Activated T-cell treated with anti-CD3 and anti-CD28 coated beads for 1 hour (primary cell): Measurements from ENCODE around the gene ATP11A.

Source experiments
- DNase-seq: peaks from one replicate; pipeline ENCODE4 v3.0.0-alpha.2; 2020; ENCODE audit warnings: low read depth

Gene ATP11A

GRCh38 chr13:112894673-112895481 is 205.0 kb downstream of the ATP11A start:
- DNase-seq: no peak

- no peak for DNase-seq
Observed at GRCh38 chr13:112895521-112896465, 206.0 kb downstream of the ATP11A start.

GRCh38 chr13:112896736-112897602 is 207.1 kb downstream of the ATP11A start:
- no peak for DNase-seq

DNA sequence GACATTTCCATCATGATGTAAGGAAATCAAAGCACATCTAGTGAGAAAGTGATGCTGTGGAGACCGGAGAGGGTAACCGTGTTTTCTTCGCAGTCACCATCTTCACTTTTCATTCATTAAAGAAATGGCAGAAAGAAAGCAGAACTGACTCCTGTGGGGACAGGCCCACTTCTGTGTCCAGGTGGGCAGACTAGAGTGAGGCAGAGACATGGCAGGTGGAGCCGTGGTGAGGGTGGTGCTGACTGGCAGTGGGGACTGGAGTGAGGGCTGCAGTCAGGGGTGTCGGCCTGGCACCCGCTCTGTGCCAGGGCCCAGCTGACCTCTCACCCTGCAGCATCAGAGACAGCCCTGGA is 207.7 kb downstream of the ATP11A start:
- no peak for DNase-seq

DNA sequence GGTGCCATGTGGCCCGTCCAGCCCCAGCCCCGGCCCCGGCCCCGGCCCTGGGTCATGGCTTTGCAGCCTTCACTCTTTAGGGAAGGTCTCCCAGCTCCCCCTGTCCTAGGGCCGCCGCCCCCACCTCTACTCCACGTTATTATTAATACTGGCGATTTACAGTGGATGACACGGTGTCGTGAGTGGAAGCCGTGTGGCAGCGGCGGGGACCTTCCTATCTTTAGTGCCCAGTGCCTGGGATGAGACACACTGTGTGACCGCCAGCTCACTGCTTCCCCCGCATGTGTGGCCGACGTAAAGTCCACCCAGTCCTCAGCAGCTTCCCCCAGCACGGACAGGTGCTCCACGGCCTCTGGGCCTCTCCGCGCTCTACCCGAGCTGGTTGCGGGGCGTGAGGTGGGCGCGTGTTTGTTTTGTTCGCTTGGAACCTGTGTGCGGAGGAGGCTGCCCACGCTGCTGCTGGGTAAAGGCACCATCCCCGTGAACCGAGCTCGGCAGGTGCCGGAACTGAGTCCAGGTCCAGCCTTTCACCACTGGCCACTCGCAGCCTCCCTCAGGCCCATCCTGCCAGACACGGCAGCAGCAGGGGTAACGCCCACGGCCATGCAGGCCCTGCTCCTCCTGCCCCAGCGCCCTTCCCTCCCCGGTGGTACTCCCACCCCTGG is 208.2 kb downstream of the ATP11A start:
- no peak for DNase-seq

- DNase-seq: no peak
Observed at GRCh38 chr13:112898621-112899280, 208.9 kb downstream of the ATP11A start.

DNA sequence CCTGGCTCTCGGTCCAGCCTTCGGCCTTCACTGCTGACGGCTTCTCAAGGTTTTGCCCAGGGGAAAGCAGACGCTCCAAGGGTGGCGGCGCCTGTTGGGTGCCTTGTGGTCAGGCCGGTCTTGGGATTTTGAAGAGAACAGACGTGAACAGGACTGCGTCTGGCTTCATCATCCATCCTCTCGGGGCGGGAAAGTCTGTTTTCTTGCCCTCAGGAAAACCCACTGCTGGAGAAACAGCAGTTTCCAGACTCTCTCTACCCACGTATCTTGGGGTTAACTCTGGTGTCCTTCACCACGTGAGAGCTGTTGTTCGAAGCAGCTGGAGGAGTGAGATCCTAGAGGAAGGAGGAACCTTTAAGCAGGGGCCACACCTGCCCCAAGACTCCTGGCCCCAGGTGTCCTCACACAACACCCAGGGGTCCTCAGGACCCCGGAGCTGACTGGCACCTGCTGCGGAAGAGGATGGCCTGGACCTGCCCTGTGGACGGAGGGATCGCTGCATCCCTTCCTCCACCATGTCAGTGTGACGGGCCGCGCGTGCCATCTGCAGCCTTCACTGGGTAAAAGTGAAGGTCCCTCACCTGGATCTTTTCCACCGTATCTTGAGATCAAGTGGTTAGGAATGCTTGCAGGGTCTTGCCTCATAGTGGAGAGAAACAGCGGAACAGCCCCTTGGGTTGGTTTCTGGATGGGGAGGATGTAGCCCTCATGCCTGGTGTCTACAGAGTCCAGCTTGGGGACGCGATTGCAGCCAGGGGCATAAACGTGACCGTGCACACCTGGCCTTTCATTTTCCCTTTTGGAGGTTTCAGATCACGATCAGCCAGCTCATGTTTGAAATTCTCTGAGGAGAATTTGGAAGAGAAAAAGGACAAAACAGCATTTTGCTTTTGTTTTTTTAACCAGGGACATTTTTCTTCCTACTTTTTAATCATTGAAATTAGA is 209.7 kb downstream of the ATP11A start:
- no peak for DNase-seq

GRCh38 chr13:112900226-112900600 is 210.4 kb downstream of the ATP11A start:
- DNase-seq: no peak

GRCh38 chr13:112900691-112901091 is 210.9 kb downstream of the ATP11A start:
- DNase-seq: no peak

DNA sequence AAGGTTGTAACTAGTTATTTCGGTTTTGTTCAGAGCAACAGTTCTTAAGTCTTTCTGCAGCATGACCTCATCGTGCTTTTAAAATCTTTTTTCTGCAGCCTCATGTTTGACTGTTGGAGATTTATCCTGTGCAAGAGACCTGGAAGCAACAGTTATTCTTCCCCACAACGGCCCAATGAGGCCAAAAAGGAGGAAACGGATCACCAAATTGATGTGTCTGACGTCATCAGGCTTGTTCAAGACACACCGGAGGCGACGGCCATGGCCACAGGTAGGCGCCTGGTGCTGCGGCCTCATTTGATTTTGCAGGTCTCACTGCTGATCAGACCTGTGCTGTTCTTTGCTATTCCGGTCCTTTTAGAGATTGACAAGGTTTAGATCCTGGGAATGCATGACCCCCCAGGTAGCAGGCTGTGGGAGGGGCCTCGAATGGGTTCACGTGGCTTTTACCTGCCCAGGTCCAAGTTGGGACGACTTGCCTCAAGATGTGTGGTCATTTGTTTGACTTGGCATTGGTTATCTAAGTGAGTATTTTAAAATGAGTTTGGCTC is 212.3 kb downstream of the ATP11A start:
- no peak for DNase-seq

- no peak for DNase-seq
Observed at GRCh38 chr13:112902669-112903068, 212.8 kb downstream of the ATP11A start.

- no peak for DNase-seq
Observed at GRCh38 chr13:112903071-112903577, 213.3 kb downstream of the ATP11A start.

- DNase-seq: no peak
Observed at GRCh38 chr13:112903606-112904195, 213.9 kb downstream of the ATP11A start.

DNA sequence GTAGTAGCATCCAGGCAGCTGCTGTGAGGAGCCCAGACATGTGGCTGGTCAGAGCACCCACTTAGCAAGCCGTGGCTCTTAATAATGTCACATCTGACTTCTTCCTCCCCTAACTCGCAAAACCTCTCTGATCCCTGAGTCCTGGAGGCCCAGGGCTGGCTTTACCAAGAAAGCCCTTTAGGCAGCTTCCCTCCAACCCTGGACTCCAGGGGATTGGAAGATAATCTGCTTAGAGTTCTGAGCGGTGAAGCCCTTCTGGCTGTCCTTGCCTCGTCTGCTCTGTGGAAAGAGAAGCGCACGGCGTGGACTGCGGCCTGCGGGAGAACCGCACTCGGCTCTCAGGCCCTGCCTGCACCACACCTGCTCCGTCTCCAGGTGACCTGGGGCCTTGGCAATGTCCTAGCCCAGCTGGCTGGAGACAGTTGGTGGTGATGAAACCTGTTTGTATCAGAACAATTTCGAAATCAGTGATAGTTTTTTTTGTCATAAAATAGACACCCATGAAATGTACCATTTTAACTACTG is 214.7 kb downstream of the ATP11A start:
- no peak for DNase-seq

GRCh38 chr13:112905086-112905485 is 215.2 kb downstream of the ATP11A start:
- DNase-seq: no peak

- DNase-seq: no peak
Observed at GRCh38 chr13:112905619-112905989, 215.8 kb downstream of the ATP11A start.

- no peak for DNase-seq
Observed at GRCh38 chr13:112905990-112906641, 216.3 kb downstream of the ATP11A start.

- DNase-seq: no peak
Observed at GRCh38 chr13:112907286-112907685, 217.4 kb downstream of the ATP11A start.
